ENCODE data around the gene SCN8A. TPM values are rescaled to one million over a fixed set of nuclear protein-coding genes. Genes with fewer than 3 reads are reported as not detected.

Gene SCN8A
- polyA plus RNA-seq, 1 experiment: 19.6 TPM

DNA sequence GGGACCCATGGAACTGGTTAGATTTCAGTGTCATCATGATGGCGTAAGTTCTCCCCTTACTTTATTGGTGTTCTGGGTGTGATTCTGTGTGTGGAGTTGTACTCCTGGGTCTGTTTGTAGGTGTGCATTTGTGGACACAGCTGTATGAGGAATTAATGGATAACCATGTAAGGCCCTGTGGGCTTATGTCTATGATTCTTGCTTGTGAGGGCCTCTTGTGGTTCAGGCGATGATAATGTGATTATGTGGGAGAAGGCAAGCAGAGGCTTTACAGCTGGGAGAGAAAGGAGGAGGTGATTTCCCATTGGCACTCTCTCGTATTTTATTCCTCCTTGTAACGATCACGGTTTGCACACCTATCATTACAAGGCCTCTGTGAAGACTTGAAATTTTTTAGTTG lies 96.1 kb downstream of the SCN8A start:
- no peak overlapping the region for H3K4me3 ChIP-seq (ENCODE audit: low read depth, low read length)
- DNase-seq (ENCODE audit: low read depth): no peak
- POLR2A ChIA-PET: no interaction called here

DNA sequence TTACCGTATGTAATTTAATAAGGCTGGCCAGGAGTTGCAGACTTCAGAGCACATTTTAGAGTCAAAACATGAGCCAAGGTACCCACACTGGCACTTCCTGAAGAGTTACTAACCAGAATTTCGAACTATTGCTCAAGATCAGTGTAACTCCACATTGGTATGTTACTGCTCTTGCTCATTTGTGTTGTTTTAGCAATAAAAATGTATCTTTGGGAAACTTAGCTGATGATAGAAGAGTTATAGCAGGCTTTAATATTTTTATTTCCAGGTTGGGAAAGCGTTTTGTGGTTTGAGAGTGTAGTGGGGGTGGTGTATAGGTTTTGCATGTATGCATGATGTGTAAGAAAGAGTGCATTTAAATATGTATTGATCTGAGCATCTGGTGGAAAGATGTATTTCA lies 96.6 kb downstream of the SCN8A start:
- no peak for TF ChIP-seq CTCF (IDR thresholded peaks at IDR 0.05; ENCODE audit: insufficient read depth, low read depth, low read length)
- H3K27me3 ChIP-seq (ENCODE audit: control insufficient read depth, insufficient read depth, low read length): no peaks in the 10 kb centered on the region
- peaks cover 1% of the 10 kb centered on the region; the same call in 1 of the 2 replicates for H3K36me3 ChIP-seq (ENCODE audit: control insufficient read depth, insufficient read depth, low read length)
- ChIA-PET POLR2A (no interaction called here), CTCF (interaction anchor here (0.8 to 1.6 kb wide), 3 partner anchors 8 to 97 kb away, joined by 3 to 4 read pairs (median 4); no protein-coding TSS in a partner anchor)
- peak; percentile 46 for DNase-seq (ENCODE audit: low read depth)
- no peak overlapping the region for H3K4me3 ChIP-seq (ENCODE audit: low read depth, low read length)

More for the DNA sequence above, 96.1 kb downstream of the SCN8A start:
- CTCF ChIA-PET: interaction anchor here (0.8 to 1.6 kb wide), 3 partner anchors 9 to 97 kb away, joined by 3 to 4 read pairs (median 4); no protein-coding TSS in a partner anchor
- Histone ChIP-seq H3K27me3 (ENCODE audit: control insufficient read depth, insufficient read depth, low read length) (no peaks in the 10 kb centered on the region), H3K36me3 (ENCODE audit: control insufficient read depth, insufficient read depth, low read length) (peaks cover 1% of the 10 kb centered on the region; the same call in 1 of the 2 replicates)
- no peak for TF ChIP-seq CTCF (IDR thresholded peaks at IDR 0.05; ENCODE audit: insufficient read depth, low read depth, low read length)

GRCh38 chr12:51689983-51690382 lies 99.0 kb downstream of the SCN8A start:
- H3K4me3 ChIP-seq (ENCODE audit: low read depth, low read length): no peak overlapping the region
- no peaks in the 10 kb centered on the region for H3K27me3 ChIP-seq (ENCODE audit: control insufficient read depth, insufficient read depth, low read length)
- no peak for TF ChIP-seq CTCF (IDR thresholded peaks at IDR 0.05; ENCODE audit: insufficient read depth, low read depth, low read length)
- ChIA-PET CTCF (interaction anchor here (0.6 to 0.7 kb wide), 2 partner anchors 11 to 149 kb away, joined by 3 read pairs; no protein-coding TSS in a partner anchor), POLR2A (no interaction called here)
- DNase-seq (ENCODE audit: low read depth): no peak
- peaks cover 2% of the 10 kb centered on the region for H3K36me3 ChIP-seq (ENCODE audit: control insufficient read depth, insufficient read depth, low read length)

- Histone ChIP-seq H3K27me3 (ENCODE audit: control insufficient read depth, insufficient read depth, low read length) (no peaks in the 10 kb centered on the region), H3K4me3 (ENCODE audit: low read depth, low read length) (no peak overlapping the region), H3K36me3 (ENCODE audit: control insufficient read depth, insufficient read depth, low read length) (peaks cover 2% of the 10 kb centered on the region)
- no peak for DNase-seq (ENCODE audit: low read depth)
- ChIA-PET POLR2A (no interaction called here), CTCF (interaction anchor here (1.1 to 2.0 kb wide), 4 partner anchors 103 to 183 kb away, joined by 3 to 4 read pairs (median 3); no protein-coding TSS in a partner anchor)
- TF ChIP-seq CTCF (IDR thresholded peaks at IDR 0.05; ENCODE audit: insufficient read depth, low read depth, low read length): no peak
Measured at GRCh38 chr12:51692016-51692415, 101.0 kb downstream of the SCN8A start.

DNA sequence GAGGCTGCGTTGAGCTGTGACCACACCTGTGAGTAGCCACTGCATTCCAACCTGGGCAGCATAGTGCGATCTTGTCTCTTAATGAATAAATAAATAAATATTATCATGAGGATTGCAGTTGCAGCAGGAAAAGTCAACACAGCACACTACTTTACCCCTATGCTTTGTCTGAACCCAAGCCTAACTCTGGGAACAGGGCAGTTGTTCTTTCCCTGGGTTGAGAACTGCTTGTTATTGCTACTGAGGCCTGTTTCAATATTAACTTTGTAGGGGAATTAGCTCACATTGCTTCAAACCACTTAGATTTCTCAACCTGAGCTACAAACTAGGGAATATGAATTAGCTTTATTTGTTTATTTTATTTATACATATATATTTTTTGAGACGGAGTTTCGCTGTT lies 102.5 kb downstream of the SCN8A start:
- Histone ChIP-seq H3K36me3 (ENCODE audit: control insufficient read depth, insufficient read depth, low read length) (peaks cover 2% of the 10 kb centered on the region), H3K27me3 (ENCODE audit: control insufficient read depth, insufficient read depth, low read length) (no peaks in the 10 kb centered on the region), H3K4me3 (ENCODE audit: low read depth, low read length) (no peak overlapping the region)
- CTCF ChIA-PET: interaction anchor here (1.6 kb wide), 1 partner anchor 10 kb away, joined by 3 read pairs; no protein-coding TSS in a partner anchor
- POLR2A ChIA-PET: no interaction called here
- DNase-seq (ENCODE audit: low read depth): no peak
- TF ChIP-seq CTCF (IDR thresholded peaks at IDR 0.05; ENCODE audit: insufficient read depth, low read depth, low read length): no peak

Measured in BJ (cell line).